Uterus (tissue), 4 donors: ENCODE results near the gene TRAF1. TPM values are rescaled to one million over a fixed set of nuclear protein-coding genes. Genes with fewer than 3 reads are reported as not detected.

ENCODE experiments used
- DNase-seq, 2 donors: peaks; one replicate each; pipeline ENCODE4 v3.0.0-alpha.2; 2019 to 2020
- H3K27ac ChIP-seq, 2 donors: fragments of 200-600 bp; sonication (generic); 1 replicate in 1 of 2; 2 replicates in 1 of 2; pipeline ENCODE4 v1.5.1; 2016 to 2018
- H3K27me3 ChIP-seq, 2 donors: fragments of 200-600 bp; sonication (generic); one replicate each; pipeline ENCODE4 v1.5.1; 2018 to 2019; ENCODE audit warnings: control low read depth in 1 of 2
- H3K36me3 ChIP-seq, 2 donors: fragments of 200-600 bp; sonication (generic); one replicate each; pipeline ENCODE4 v1.5.1; 2019; ENCODE audit warnings: control low read depth in 1 of 2
- H3K4me1 ChIP-seq, 2 donors: fragments of 200-600 bp; sonication (generic); one replicate each; pipeline ENCODE4 v1.5.1; 2018 to 2019; ENCODE audit warnings: control low read depth in 1 of 2
- H3K4me3 ChIP-seq, 2 donors: fragments of 200-600 bp; sonication (generic); 1 replicate in 1 of 2; 2 replicates in 1 of 2; pipeline ENCODE4 v1.5.1; 2018 to 2019; ENCODE audit warnings: mild to moderate bottlenecking in 1 of 2
- H3K9me3 ChIP-seq, 2 donors: fragments of 200-600 bp; sonication (generic); one replicate each; pipeline ENCODE4 v1.5.1; 2019; ENCODE audit warnings: control low read depth in 1 of 2
- CTCF ChIP-seq, 4 experiments: fragments of 200-600 bp in 2 of 4; fragments of 450-650 bp in 2 of 4; sonication (generic) in 2 of 4; IDR thresholded peaks; one replicate each; pipeline ENCODE4 v1.5.1; 2016 to 2019; ENCODE audit warnings: antibody characterized with exemption in 4 of 4, mild to moderate bottlenecking in 2 of 4, moderate library complexity in 1 of 4
- POLR2A ChIP-seq, 2 donors: fragments of 450-650 bp; IDR thresholded peaks; one replicate each; pipeline ENCODE4 v1.6.1; 2016; ENCODE audit warnings: antibody characterized with exemption in 2 of 2, mild to moderate bottlenecking in 1 of 2, moderate library complexity in 1 of 2
- intact Hi-C: fragments of 100-400 bp; cut with DNase I; formaldehyde crosslinking; loops from one replicate; pipeline ENCODE4 v1.15.1; 2023; ENCODE audit warnings: low total_unique reads
- total RNA-seq, 4 donors: library from RNA; depleted of rRNA in 3 of 4; stranded (reverse); fragments of >200 nt in 3 of 4; gene quantifications; one replicate each; pipeline versions ENCODE4 v1.1.0 to v1.2.4, GENCODE V29; 2014 to 2023
- donor health status: DM: yes; HTN: yes; CAD: no.

TRAF1 gene
- total RNA-seq, 4 donors from 2014 or later = 0.51 to 8.7 (median 2.6) TPM

GRCh38 chr9:120866651-120867050 lies 59.9 kb downstream of the TRAF1 start:
- H3K27ac ChIP-seq = no peak overlapping the region
- DNase-seq = no peak
- H3K9me3 ChIP-seq = no peaks in the 10 kb centered on the region
- H3K27me3 ChIP-seq = no peaks in the 10 kb centered on the region
- H3K4me1 ChIP-seq = no peaks in the 10 kb centered on the region
- TF ChIP-seq POLR2A (IDR thresholded peaks at IDR 0.05) = no peak
- TF ChIP-seq CTCF (IDR thresholded peaks at IDR 0.05) = no peak
- no peak overlapping the region for H3K4me3 ChIP-seq
- H3K36me3 ChIP-seq = no peaks in the 10 kb centered on the region
- intact Hi-C loops = no loop called here

- intact Hi-C loops = no loop called here
- Histone ChIP-seq H3K36me3 (no peaks in the 10 kb centered on the region), H3K9me3 (no peaks in the 10 kb centered on the region), H3K27me3 (no peaks in the 10 kb centered on the region), H3K4me3 (no peak overlapping the region), H3K4me1 (no peaks in the 10 kb centered on the region), H3K27ac (no peak overlapping the region)
- DNase-seq = no peak
- TF ChIP-seq CTCF (IDR thresholded peaks at IDR 0.05) = no peak
- no peak for TF ChIP-seq POLR2A (IDR thresholded peaks at IDR 0.05)
These were observed 60.8 kb downstream of the TRAF1 start for GRCh38 chr9:120865809-120866208.

GRCh38 chr9:120865176-120865575 lies 61.4 kb downstream of the TRAF1 start:
- DNase-seq = no peak
- H3K4me3 ChIP-seq = no peak overlapping the region
- no peak overlapping the region for H3K27ac ChIP-seq
- intact Hi-C loops = no loop called here
- H3K4me1 ChIP-seq = no peaks in the 10 kb centered on the region
- H3K27me3 ChIP-seq = no peaks in the 10 kb centered on the region
- TF ChIP-seq POLR2A (IDR thresholded peaks at IDR 0.05) (no peak), CTCF (IDR thresholded peaks at IDR 0.05) (no peak)
- no peaks in the 10 kb centered on the region for H3K9me3 ChIP-seq
- no peaks in the 10 kb centered on the region for H3K36me3 ChIP-seq

- H3K9me3 ChIP-seq = no peaks in the 10 kb centered on the region
- H3K27me3 ChIP-seq = no peaks in the 10 kb centered on the region
- no peak overlapping the region for H3K27ac ChIP-seq
- TF ChIP-seq CTCF (IDR thresholded peaks at IDR 0.05) = no peak
- TF ChIP-seq POLR2A (IDR thresholded peaks at IDR 0.05) = no peak
- H3K36me3 ChIP-seq = no peaks in the 10 kb centered on the region
- DNase-seq = no peak
- H3K4me1 ChIP-seq = no peaks in the 10 kb centered on the region
- H3K4me3 ChIP-seq = no peak overlapping the region
- intact Hi-C loops = no loop called here
These were observed 61.9 kb downstream of the TRAF1 start for GRCh38 chr9:120864719-120865118.

GRCh38 chr9:120863833-120864232 lies 62.8 kb downstream of the TRAF1 start:
- H3K27me3 ChIP-seq = no peaks in the 10 kb centered on the region
- no peaks in the 10 kb centered on the region for H3K4me1 ChIP-seq
- intact Hi-C loops = no loop called here
- H3K36me3 ChIP-seq = no peaks in the 10 kb centered on the region
- TF ChIP-seq CTCF (IDR thresholded peaks at IDR 0.05) (no peak), POLR2A (IDR thresholded peaks at IDR 0.05) (no peak)
- no peak overlapping the region for H3K4me3 ChIP-seq
- no peaks in the 10 kb centered on the region for H3K9me3 ChIP-seq
- DNase-seq = no peak
- no peak overlapping the region for H3K27ac ChIP-seq
